Stromal cell of bone marrow (primary cell): Measurements from ENCODE around the gene NANS.
"Not testable (repeated sequence)": the region's sequence is repeated elsewhere in the genome, so short reads cannot be mapped to it uniquely, and the experiment has no call there.

Source experiments
- DNase-seq: peaks from one replicate; pipeline ENCODE4 v3.0.0-alpha.2; 2012; ENCODE audit warnings: low read depth

Gene NANS

GRCh38 chr9:98100456-98100855 lies 43.9 kb downstream of the NANS start:
- no peak for DNase-seq

- no peak for DNase-seq
Observed at GRCh38 chr9:98101416-98101815, 44.9 kb downstream of the NANS start.

GRCh38 chr9:98101868-98102273 lies 45.3 kb downstream of the NANS start:
- DNase-seq = no peak

- DNase-seq = no peak
Observed at GRCh38 chr9:98104445-98104881, 47.9 kb downstream of the NANS start.

DNA sequence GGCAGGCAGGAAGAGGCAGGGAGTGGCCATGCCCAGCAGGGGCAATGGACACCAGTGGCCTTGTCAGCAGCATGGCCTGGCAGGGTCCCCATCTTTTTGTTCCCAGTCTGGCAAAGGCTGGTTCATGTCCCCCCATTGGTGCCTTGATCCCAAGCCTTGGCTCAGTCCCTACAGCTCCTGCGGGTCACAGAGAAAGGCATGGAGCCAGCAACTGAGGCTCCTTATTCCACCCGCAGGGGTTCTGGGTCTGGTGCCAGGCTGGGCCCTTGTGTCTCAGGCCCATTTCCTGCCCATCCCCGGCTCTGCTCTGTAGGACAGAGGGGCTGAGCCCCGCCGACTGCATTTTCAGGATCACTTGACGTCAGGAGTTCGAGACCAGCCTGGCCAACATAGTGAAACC lies 48.5 kb downstream of the NANS start:
- no peak for DNase-seq

DNA sequence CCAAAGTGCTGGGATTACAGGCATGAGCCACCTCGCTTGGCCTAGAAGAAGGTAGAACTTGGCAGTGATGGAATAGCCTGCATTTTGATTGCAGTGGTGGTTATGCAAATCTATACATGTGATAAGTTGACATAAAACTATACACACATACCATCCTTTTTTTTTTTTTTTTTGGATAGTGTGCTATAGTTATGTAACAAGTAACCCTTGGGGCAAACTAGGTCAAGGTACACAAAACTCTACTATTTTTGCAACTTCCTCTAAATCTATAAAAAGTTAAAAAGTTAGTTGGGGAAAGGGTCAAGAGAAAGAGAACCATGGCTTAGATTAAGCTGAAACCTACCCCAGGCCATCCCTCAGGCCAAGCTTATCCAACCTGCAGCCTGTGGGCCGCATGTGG lies 51.4 kb downstream of the NANS start:
- no peak for DNase-seq

- no peak for DNase-seq
Observed at GRCh38 chr9:98108531-98109031, 52.0 kb downstream of the NANS start.

- DNase-seq = no peak
Observed at GRCh38 chr9:98109052-98109451, 52.5 kb downstream of the NANS start.

- not testable (repeated sequence) for DNase-seq
Observed at GRCh38 chr9:98117097-98117496, 60.6 kb downstream of the NANS start.

DNA sequence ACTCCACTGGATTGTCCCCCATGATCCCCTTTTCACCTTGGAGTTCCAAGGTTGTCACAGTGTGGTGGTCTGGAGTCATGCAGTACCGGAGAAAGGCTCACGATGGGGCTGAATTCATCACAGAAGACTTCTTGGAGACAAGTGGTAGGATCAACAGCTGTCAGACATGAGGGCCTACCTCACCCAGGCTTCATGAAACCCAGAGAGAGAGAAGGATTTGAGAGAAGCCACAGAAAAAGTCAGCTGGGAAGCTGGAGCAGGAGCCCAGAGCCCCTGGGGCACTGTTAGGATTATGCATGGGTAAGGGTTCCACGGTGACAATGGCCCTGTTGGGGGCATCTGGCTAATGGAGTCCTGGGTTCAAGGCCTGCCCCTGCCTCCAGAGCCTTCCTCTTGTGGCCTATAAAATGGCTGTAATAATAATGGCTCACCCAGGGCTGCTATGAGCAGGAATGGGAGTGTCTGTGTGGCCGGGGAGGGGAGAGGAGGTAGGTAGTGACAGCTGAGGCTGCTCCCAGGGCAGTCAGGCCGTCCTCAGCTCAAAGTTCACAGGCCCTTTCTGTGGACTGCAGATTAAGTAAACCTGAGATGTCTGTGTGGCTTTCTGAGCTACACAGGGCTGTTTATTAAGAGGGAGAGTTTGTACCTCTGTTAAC lies 61.6 kb downstream of the NANS start:
- DNase-seq = no peak

- no peak for DNase-seq
Observed at GRCh38 chr9:98118640-98119601, 62.4 kb downstream of the NANS start, which contains the start of gene TRIM14. Gene TRIM14 (minus strand): TSS chr9:98119222. CDS start chr9:98119188, 34 bp downstream.

GRCh38 chr9:98120476-98120875 lies 63.9 kb downstream of the NANS start:
- DNase-seq = no peak

DNA sequence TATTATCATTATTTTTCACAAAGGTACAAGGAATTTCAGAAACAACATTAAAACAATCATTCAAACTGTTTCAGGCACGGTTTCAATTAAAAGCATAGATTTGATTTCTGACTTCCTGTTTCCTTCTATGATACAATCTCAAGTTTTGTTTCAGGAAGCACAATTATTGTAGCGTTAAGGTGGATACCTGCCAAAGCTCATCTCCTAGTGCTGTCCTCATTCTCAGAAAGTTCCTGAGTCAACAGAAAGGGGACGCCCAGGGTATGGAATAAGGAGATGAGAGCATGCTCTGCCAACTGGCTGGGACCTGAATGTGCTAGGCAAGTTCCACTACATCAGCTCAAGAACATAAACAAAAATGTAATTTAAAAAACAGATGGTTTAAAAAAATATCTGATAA lies 64.5 kb downstream of the NANS start:
- DNase-seq = no peak

DNA sequence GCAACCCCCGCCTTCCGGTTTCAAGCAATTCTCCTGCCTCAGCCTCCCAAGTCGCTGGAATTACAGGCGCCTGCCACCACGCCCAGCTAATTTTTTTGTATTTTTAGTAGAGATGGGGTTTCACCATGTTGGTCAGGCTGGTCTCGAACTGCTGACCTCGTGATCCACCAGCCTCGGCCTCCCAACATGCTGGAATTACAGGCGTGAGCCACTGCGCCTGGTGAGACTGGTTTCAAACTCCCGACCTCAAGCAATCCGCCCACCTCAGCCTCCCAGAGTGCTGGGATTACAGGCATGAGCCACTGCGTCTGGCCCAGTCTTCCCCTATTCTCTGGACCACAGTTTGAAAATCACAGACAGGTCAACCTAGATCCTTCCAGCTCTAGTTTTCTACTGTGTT lies 67.6 kb downstream of the NANS start:
- not testable (repeated sequence) for DNase-seq

GRCh38 chr9:98124637-98125426 lies 68.3 kb downstream of the NANS start:
- no peak for DNase-seq

GRCh38 chr9:98127226-98127625 lies 70.7 kb downstream of the NANS start:
- no peak for DNase-seq

DNA sequence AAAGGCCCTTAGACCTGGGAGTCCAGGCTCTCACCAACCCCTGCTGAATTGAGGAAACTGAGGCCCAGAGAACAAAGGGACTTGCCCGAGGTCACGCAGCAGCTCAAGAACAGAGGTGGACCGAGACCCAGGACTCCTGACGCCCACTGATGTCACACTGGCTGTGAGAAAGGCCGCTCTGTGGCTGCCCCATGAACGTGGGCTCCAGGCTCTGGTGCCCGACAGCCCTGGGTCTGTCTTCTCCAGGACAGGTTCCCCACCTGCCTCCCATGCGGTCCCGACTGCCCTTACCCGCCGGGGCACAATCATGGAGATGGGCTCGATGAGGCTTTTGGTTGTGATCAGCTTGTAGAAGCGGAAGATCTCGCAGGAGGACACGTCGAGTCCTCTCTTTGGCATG lies 71.8 kb downstream of the NANS start:
- DNase-seq = no peak

- no peak for DNase-seq
Observed at GRCh38 chr9:98129451-98129881, 72.9 kb downstream of the NANS start.

GRCh38 chr9:98130060-98130459 lies 73.5 kb downstream of the NANS start:
- not testable (repeated sequence) for DNase-seq

DNA sequence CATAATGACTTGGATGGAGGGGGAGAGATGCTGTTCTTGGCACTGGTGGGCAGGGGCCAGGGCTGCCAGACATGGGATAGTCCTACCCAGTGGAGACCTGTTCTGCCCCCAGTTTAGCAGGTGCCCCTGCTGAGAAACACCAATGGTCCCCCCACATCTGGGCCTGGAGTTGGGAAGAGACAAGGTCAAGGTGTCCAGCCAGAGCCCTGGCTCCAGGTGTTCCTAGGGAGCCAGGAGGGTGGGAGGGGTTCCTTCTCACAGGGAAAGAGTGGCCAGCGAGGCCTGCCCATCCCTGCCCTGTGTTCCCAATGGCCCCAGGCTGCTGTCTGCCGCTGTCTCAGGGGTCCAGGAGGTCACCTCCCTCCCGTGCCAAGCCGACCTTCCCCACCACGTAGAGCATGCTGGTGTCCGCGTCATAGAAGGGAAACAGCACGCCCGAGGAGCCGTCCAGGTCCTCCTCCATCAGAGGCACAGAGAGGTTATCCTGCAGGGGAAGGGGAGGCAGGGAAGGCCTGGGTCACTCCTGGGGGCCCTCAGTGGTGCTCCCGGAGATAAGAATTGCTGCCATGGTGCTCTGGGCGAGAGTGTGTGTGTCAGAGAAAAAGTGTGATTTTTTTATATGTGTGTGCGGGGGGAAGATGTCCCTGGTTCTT lies 74.2 kb downstream of the NANS start:
- DNase-seq = no peak

DNA sequence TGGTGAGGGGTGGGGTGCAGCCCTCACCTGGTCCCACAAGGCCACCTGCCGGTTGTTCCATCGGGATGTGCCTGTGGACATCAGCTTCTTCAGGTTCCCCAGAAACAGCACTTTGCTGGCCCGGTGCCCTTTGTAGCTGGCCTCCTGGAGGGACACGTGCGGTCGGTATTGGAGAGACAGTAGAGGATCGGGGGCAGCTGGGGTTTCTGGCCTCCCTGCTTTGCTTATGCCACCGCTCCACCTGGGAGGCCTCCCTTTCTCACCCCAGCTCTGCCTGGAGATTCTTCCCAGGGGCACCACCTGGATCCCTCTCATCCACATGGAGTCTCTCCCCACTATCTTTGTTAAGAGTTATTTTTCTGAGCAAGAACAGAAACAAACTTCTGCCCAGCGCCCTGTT lies 75.6 kb downstream of the NANS start:
- no peak for DNase-seq
